Neural crest cell (in vitro differentiated cells): ENCODE results near the gene EXOC4. TPM values are rescaled to one million over a fixed set of nuclear protein-coding genes. Genes with fewer than 3 reads are reported as not detected.

Experiments
- DNase-seq: peaks from one replicate; pipeline ENCODE4 v3.0.0; 2021; ENCODE audit warnings: low read depth, mixed read lengths, low spot score
- H3K27ac Mint-ChIP-seq: one replicate; pipeline ENCODE4 v1.8.0; 2021; ENCODE audit warnings: mild to moderate bottlenecking, mixed read lengths; ENCODE audit not compliant: unreplicated experiment
- H3K27me3 Mint-ChIP-seq: 2 replicates; pipeline ENCODE4 v1.8.0; 2021; ENCODE audit warnings: low read depth, mild to moderate bottlenecking, mixed read lengths
- H3K36me3 Mint-ChIP-seq: 2 replicates; pipeline ENCODE4 v1.8.0; 2021; ENCODE audit warnings: low read depth, mild to moderate bottlenecking, mixed read lengths
- H3K4me1 Mint-ChIP-seq: 2 replicates; pipeline ENCODE4 v1.8.0; 2021; ENCODE audit warnings: mixed read lengths
- H3K4me3 Mint-ChIP-seq: one replicate; pipeline ENCODE4 v1.8.0; 2021; ENCODE audit warnings: mild to moderate bottlenecking, mixed read lengths
- H3K9me3 Mint-ChIP-seq: 2 replicates; pipeline ENCODE4 v1.8.0; 2021; ENCODE audit warnings: mixed read lengths
- total RNA-seq: library from RNA; stranded (reverse); gene quantifications from 2 replicates; pipeline ENCODE4 v1.2.1, GENCODE V29; 2021
- TF ChIP-seq, protein P1 (sequence below): fragments of 200-600 bp; sonication (generic); conservative IDR thresholded peaks from 2 replicates; pipeline ENCODE4 v1.5.0; 2021; ENCODE audit warnings: antibody characterized with exemption, mild to moderate bottlenecking

EXOC4 gene
- total RNA-seq, 1 donor from 2014 or later, result 79.7 TPM

DNA sequence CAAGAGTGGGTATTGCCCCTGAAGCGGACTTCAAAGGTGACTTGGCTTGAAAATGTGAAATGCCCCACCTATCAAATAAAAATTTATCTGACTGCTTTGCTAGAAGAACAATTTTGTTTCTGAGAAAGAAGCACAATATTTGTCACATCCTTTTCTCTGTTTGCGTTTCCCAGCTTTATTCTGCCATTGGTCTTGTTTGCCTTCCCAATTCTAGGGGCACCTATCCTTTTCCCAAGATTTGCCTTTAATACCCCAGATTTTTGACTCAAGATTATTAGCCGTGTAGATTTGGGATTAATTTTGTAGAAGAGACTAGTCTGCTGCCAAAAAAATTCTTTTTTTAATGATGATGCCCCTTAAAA is 764.0 kb downstream of the EXOC4 start:
- no peaks in the 10 kb centered on the region for H3K27me3 Mint-ChIP-seq

DNA sequence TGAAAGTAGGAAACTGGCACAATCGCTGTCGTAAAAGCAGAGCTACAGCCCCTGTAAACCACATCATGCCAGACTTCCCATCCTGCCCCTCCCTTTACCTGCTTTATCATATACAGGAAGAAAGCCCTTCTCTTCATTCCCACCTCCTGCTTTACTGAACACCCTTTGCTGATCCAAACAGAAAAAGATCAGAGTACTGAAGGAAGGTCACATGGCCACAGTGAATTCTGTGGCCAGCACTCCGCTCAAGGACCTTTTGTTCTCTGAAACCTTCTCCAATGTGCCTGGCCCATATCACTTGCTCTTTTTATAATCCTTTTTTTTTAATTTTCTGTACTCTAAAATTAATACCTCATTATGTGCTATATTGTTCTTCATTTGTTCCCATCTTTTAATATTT is 765.4 kb downstream of the EXOC4 start:
- DNase-seq, result no peak
- no peak overlapping the region for H3K4me3 Mint-ChIP-seq
- peaks cover 5% of the 10 kb centered on the region for H3K4me1 Mint-ChIP-seq
- TF ChIP-seq, protein P1, sequence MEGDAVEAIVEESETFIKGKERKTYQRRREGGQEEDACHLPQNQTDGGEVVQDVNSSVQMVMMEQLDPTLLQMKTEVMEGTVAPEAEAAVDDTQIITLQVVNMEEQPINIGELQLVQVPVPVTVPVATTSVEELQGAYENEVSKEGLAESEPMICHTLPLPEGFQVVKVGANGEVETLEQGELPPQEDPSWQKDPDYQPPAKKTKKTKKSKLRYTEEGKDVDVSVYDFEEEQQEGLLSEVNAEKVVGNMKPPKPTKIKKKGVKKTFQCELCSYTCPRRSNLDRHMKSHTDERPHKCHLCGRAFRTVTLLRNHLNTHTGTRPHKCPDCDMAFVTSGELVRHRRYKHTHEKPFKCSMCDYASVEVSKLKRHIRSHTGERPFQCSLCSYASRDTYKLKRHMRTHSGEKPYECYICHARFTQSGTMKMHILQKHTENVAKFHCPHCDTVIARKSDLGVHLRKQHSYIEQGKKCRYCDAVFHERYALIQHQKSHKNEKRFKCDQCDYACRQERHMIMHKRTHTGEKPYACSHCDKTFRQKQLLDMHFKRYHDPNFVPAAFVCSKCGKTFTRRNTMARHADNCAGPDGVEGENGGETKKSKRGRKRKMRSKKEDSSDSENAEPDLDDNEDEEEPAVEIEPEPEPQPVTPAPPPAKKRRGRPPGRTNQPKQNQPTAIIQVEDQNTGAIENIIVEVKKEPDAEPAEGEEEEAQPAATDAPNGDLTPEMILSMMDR, result no peak
- H3K27ac Mint-ChIP-seq, result peak overlapping the region; percentile 55
- H3K27me3 Mint-ChIP-seq, result no peaks in the 10 kb centered on the region
- no peaks in the 10 kb centered on the region for H3K9me3 Mint-ChIP-seq
- no peaks in the 10 kb centered on the region for H3K36me3 Mint-ChIP-seq

More for the DNA sequence above, 764.0 kb downstream of the EXOC4 start:
- DNase-seq, result no peak
- TF ChIP-seq, protein P1, result peak; percentile 36
- H3K4me3 Mint-ChIP-seq, result no peak overlapping the region
- H3K36me3 Mint-ChIP-seq, result peaks cover 2% of the 10 kb centered on the region
- H3K27ac Mint-ChIP-seq, result no peak overlapping the region
- no peaks in the 10 kb centered on the region for H3K9me3 Mint-ChIP-seq
- peaks cover 5% of the 10 kb centered on the region for H3K4me1 Mint-ChIP-seq

DNA sequence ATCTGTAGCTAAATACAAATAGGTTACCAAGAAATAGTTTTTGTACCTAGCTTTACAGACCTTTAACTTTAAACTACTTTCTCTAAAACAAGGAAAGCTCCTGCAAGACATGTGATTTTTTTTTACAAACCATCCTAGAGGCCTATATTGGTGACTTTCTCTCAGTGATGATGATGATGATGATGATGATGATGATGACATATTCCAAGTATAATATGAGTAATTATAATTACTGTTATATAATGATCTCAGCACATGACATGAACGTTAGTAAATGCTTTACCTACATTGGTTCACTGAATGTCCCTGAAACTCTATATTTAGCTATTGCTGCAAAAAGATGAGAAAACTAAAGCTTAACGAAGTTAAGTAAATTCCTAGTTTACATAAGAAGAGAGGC is 766.4 kb downstream of the EXOC4 start:
- TF ChIP-seq, protein P1, result no peak
- no peaks in the 10 kb centered on the region for H3K9me3 Mint-ChIP-seq
- H3K27me3 Mint-ChIP-seq, result no peaks in the 10 kb centered on the region
- no peak overlapping the region for H3K27ac Mint-ChIP-seq
- no peak overlapping the region for H3K4me3 Mint-ChIP-seq
- no peaks in the 10 kb centered on the region for H3K36me3 Mint-ChIP-seq
- H3K4me1 Mint-ChIP-seq, result peaks cover 5% of the 10 kb centered on the region
- DNase-seq, result no peak

DNA sequence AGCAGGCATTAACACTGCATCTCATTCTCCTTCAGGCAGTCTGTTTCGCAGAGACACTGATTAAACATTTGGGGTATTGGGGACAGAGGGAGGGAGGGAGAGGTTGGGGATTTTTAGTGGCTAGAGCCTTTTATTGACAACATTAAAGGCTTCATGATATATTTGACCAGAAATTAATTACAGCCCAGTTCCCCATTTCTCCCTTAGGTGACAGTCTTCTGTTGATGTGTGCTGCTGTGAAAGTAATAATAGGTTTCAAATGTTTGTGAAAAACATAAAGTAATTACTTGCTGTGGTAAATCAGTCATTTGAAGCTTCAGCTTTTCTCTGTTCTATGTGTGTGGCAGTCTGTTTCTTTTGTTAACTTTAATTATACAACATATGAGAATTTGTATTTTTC is 769.0 kb downstream of the EXOC4 start:
- peaks cover 5% of the 10 kb centered on the region for H3K4me1 Mint-ChIP-seq
- no peaks in the 10 kb centered on the region for H3K36me3 Mint-ChIP-seq
- no peaks in the 10 kb centered on the region for H3K9me3 Mint-ChIP-seq
- no peak overlapping the region for H3K4me3 Mint-ChIP-seq
- TF ChIP-seq, protein P1, result no peak
- no peak overlapping the region for H3K27ac Mint-ChIP-seq
- H3K27me3 Mint-ChIP-seq, result no peaks in the 10 kb centered on the region
- no peak for DNase-seq

DNA sequence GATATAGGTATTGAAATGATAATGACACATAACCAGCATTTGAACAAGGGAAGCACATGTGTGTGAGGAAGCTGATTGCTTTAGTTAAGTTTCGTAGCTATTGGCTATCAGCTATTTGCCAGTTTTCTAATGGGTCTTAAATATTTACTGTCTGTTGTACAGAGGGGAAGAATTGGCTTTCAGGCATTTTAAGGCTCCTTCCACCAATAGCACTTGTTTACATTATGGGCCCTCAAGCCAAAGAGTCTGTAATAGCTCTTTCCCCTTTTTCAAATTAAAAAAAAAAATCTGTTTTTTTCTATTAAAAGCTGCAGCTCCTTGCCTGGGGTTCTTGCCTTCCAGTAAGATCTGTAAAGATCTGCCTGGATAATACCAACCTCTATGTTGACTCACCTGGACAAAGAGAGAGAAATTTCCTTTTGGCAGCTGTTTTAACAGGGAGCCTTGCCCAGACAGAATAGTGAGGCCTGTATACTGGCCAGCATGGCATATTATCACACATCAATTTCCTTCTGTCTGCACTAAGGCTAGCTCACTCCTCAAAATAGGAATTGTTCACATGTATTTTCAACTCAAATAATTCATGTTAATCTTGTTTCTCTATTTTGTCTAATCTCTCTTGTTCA is 769.5 kb downstream of the EXOC4 start:
- Mint-ChIP-seq H3K27me3 (no peaks in the 10 kb centered on the region), H3K4me3 (no peak overlapping the region), H3K36me3 (no peaks in the 10 kb centered on the region), H3K4me1 (peaks cover 5% of the 10 kb centered on the region), H3K27ac (no peak overlapping the region), H3K9me3 (no peaks in the 10 kb centered on the region)
- DNase-seq, result no peak
- TF ChIP-seq, protein P1, result no peak
